22Rv1 (cell line): Measurements from ENCODE around the gene GJD3.
"Not testable (repeated sequence)": the region's sequence is repeated elsewhere in the genome, so short reads cannot be mapped to it uniquely, and the experiment has no call there.

Experiments
- H3K27ac ChIP-seq: fragments of 450-650 bp; 2 replicates; pipeline ENCODE4 v1.5.1; 2017
- ZFX ChIP-seq: fragments of 450-650 bp; IDR thresholded peaks from 2 replicates; pipeline ENCODE4 v1.6.1; 2017; ENCODE audit warnings: antibody characterized with exemption, borderline replicate concordance
- TF ChIP-seq, protein P1 (sequence below): fragments of 450-650 bp; IDR thresholded peaks from 2 replicates; pipeline ENCODE4 v1.5.1; 2017; ENCODE audit warnings: mild to moderate bottlenecking

Gene GJD3

DNA sequence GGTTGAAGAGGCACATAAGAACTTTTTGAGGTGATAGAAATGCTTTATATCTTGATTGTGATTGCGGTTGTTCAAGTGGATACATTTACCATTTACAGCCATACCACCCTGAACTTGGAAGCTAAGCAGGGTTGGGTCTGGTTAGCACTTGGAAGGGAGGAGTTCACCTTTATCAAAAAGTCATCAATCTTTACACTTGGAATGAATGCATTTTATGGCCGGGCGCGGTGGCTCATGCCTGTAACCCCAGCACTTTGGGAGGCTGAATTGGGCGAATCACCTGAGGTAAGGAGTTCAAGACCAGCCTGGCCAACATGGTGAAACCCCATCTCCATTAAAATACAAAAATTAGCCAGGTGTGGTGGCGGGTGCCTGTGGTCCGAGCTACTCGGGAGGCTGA is 9.5 kb upstream of the GJD3 start:
- TF ChIP-seq ZFX: no peak
- TF ChIP-seq, protein P1, sequence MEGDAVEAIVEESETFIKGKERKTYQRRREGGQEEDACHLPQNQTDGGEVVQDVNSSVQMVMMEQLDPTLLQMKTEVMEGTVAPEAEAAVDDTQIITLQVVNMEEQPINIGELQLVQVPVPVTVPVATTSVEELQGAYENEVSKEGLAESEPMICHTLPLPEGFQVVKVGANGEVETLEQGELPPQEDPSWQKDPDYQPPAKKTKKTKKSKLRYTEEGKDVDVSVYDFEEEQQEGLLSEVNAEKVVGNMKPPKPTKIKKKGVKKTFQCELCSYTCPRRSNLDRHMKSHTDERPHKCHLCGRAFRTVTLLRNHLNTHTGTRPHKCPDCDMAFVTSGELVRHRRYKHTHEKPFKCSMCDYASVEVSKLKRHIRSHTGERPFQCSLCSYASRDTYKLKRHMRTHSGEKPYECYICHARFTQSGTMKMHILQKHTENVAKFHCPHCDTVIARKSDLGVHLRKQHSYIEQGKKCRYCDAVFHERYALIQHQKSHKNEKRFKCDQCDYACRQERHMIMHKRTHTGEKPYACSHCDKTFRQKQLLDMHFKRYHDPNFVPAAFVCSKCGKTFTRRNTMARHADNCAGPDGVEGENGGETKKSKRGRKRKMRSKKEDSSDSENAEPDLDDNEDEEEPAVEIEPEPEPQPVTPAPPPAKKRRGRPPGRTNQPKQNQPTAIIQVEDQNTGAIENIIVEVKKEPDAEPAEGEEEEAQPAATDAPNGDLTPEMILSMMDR: no peak
- H3K27ac ChIP-seq: no peak overlapping the region

GRCh38 chr17:40373324-40373723 is 8.8 kb upstream of the GJD3 start:
- H3K27ac ChIP-seq: no peak overlapping the region
- TF ChIP-seq, protein P1: no peak
- no peak for TF ChIP-seq ZFX

- not testable (repeated sequence) for H3K27ac ChIP-seq
Measured at GRCh38 chr17:40372644-40373043, 8.1 kb upstream of the GJD3 start.

GRCh38 chr17:40372031-40372430 is 7.5 kb upstream of the GJD3 start:
- no peak overlapping the region for H3K27ac ChIP-seq

DNA sequence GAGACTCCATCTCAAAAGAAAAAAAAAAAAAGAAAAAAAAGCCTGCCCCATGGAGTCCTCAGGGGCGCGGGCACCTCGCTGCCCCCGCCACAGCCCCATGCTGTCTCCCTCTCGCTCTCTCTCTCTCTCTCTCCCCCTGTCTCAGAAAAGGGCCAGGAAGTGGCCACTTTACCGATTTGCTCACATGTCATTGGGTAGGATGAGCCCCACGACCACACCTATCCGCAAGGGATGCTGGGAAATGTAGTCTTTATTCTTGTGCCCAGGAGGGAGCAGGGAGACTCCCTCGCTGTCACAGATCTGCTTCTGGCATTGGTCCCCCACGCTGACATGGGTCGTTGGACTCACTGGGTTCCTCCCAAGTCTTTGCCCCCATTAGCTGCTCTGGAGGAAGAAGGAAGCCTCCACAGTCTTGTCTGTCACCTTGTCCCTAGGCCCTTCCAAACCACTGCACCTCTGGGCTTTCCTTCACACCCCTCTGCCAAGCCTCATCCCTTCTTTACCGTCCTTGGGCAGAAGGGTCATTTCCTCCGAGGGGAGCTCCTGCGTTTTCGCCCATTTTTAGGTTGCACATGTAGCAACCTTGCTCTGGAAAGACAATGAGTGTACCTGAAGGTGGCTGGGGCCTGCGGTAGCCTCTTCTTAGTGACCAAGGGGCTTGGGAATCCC is 6.9 kb upstream of the GJD3 start:
- H3K27ac ChIP-seq: no peak overlapping the region
- TF ChIP-seq, protein P1: no peak
- no peak for TF ChIP-seq ZFX

More at GRCh38 chr17:40372031-40372430, 7.5 kb upstream of the GJD3 start:
- TF ChIP-seq, protein P1: no peak
- no peak for TF ChIP-seq ZFX

- TF ChIP-seq, protein P1: no peak
- no peak for TF ChIP-seq ZFX
- H3K27ac ChIP-seq: no peak overlapping the region
Measured at GRCh38 chr17:40369923-40370322, 5.4 kb upstream of the GJD3 start.

GRCh38 chr17:40367728-40368127 is 3.2 kb upstream of the GJD3 start:
- H3K27ac ChIP-seq: not testable (repeated sequence)

DNA sequence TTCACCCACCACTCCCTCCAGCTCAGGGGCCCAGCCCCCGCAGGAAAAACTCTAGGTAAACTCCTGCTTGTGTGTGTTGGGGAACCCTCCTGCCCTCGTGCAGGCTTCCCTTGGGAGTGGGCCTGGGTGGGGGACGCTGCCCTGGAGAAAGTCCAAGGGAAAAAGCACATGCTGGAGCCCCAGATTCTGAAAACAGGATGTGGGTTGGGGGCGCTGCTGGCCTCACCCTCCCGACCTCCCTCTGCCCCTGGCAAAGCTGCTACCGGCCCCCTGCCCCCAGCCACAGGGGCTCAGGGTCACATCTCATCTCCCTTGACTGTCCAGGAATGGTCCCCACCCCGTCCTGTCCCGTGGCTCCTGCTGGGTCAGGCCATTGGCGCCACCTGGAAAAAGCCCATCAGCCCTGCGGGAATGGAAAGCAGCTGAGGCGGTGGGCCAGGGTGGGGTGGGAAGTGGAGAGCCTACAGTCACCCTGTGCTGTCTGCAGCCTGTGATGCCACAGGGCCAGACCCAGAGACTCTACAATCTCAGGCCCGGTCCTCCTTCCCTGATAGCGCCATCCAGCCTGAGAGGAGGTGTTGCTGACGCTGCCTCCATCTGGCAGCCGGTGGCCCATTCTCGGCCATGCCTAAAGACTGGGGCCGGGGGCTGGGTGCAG is 2.5 kb upstream of the GJD3 start:
- H3K27ac ChIP-seq: no peak overlapping the region
- TF ChIP-seq, protein P1: no peak
- no peak for TF ChIP-seq ZFX
